GM20000 (cell line): Measurements from ENCODE around the gene MAPK9.

Experiments used
- DNase-seq: peaks from one replicate; pipeline ENCODE4 v3.0.0; 2012; ENCODE audit warnings: low spot score
- CTCF ChIP-seq: IDR thresholded peaks from 2 replicates; pipeline ENCODE4 v1.5.1; 2012; ENCODE audit warnings: mild to moderate bottlenecking, control low read depth; ENCODE audit errors: extremely low read depth, missing control alignments

MAPK9 gene

GRCh38 chr5:180209137-180209581, 82.7 kb downstream of the MAPK9 start, which contains the start of gene RASGEF1C:
Gene RASGEF1C (minus strand): TSS chr5:180209211. CDS start chr5:180138052, 71,159 bp downstream.
- peak; percentile 92 for DNase-seq

GRCh38 chr5:180208435-180209081, 83.3 kb downstream of the MAPK9 start:
- DNase-seq: no peak
- TF ChIP-seq CTCF: no peak

More at GRCh38 chr5:180209137-180209581, 82.7 kb downstream of the MAPK9 start, which contains the start of gene RASGEF1C:
- TF ChIP-seq CTCF: peak; percentile 88

GRCh38 chr5:180208038-180208434, 83.8 kb downstream of the MAPK9 start:
- TF ChIP-seq CTCF: no peak
- DNase-seq: no peak

- TF ChIP-seq CTCF: no peak
- no peak for DNase-seq
Measured at GRCh38 chr5:180207593-180207992, 84.3 kb downstream of the MAPK9 start.

- TF ChIP-seq CTCF: no peak
- DNase-seq: no peak
Measured at GRCh38 chr5:180206993-180207392, 84.9 kb downstream of the MAPK9 start.

- no peak for DNase-seq
- no peak for TF ChIP-seq CTCF
Measured at GRCh38 chr5:180205916-180206315, 86.0 kb downstream of the MAPK9 start.

- DNase-seq: no peak
- TF ChIP-seq CTCF: no peak
Measured at GRCh38 chr5:180204276-180204819, 87.5 kb downstream of the MAPK9 start.
